KOPT-K1 (cell line): ENCODE data around the gene CBARP.

Experiments
- H3K27ac ChIP-seq: fragments of 200-600 bp; sonication (generic); 2 replicates; pipeline ENCODE4 v1.5.1; 2016; ENCODE audit warnings: antibody characterized with exemption, mild to moderate bottlenecking, low read depth, low read length; ENCODE audit not compliant: poor library complexity, severe bottlenecking
- H3K36me3 ChIP-seq: fragments of 200-600 bp; sonication (generic); 2 replicates; pipeline ENCODE4 v1.5.1; 2017; ENCODE audit warnings: antibody characterized with exemption, mild to moderate bottlenecking, low read length, moderate library complexity; ENCODE audit not compliant: insufficient read depth
- H3K9me3 ChIP-seq: fragments of 200-600 bp; sonication (generic); 2 replicates; pipeline ENCODE4 v1.5.1; 2017; ENCODE audit warnings: antibody characterized with exemption, low read length, mild to moderate bottlenecking; ENCODE audit not compliant: insufficient read depth, poor library complexity, severe bottlenecking

CBARP gene

GRCh38 chr19:1183543-1184172, 54.1 kb downstream of the CBARP start:
- Histone ChIP-seq H3K36me3 (no peaks in the 10 kb centered on the region), H3K27ac (no peak overlapping the region), H3K9me3 (no peaks in the 10 kb centered on the region)

- Histone ChIP-seq H3K27ac (no peak overlapping the region), H3K9me3 (no peaks in the 10 kb centered on the region), H3K36me3 (no peaks in the 10 kb centered on the region)
Observed at GRCh38 chr19:1182727-1183126, 55.1 kb downstream of the CBARP start.

- Histone ChIP-seq H3K9me3 (no peaks in the 10 kb centered on the region), H3K36me3 (no peaks in the 10 kb centered on the region), H3K27ac (no peak overlapping the region)
Observed at GRCh38 chr19:1182068-1182467, 55.7 kb downstream of the CBARP start.

GRCh38 chr19:1181606-1182005, 56.2 kb downstream of the CBARP start:
- no peak overlapping the region for H3K27ac ChIP-seq
- no peaks in the 10 kb centered on the region for H3K36me3 ChIP-seq
- H3K9me3 ChIP-seq, result no peaks in the 10 kb centered on the region
